Muscle of leg (tissue), 11 donors: ENCODE measurements around the gene CIB1. TPM values are rescaled to one million over a fixed set of nuclear protein-coding genes. Genes with fewer than 3 reads are reported as not detected.

Source experiments
- DNase-seq: peaks from one replicate; pipeline ENCODE4 v3.0.0; 2013
- H3K27ac ChIP-seq: one replicate; pipeline ENCODE4 v1.5.1; 2013; ENCODE audit warnings: mild to moderate bottlenecking, low read length, control low read depth
- H3K27me3 ChIP-seq: one replicate; pipeline ENCODE4 v1.6.1; 2013; ENCODE audit warnings: low read length; ENCODE audit not compliant: control insufficient read depth, insufficient read depth
- H3K36me3 ChIP-seq: one replicate; pipeline ENCODE4 v1.6.1; 2013; ENCODE audit warnings: low read length; ENCODE audit not compliant: control insufficient read depth, insufficient read depth
- H3K4me1 ChIP-seq: one replicate; pipeline ENCODE4 v1.6.1; 2013; ENCODE audit warnings: low read length; ENCODE audit not compliant: control insufficient read depth, insufficient read depth
- H3K4me3 ChIP-seq: one replicate; pipeline ENCODE4 v1.5.1; 2013; ENCODE audit warnings: low read length, control low read depth
- H3K9me3 ChIP-seq: replicated peaks from 2 replicates; pipeline ENCODE4 v1.6.1; 2013; ENCODE audit warnings: low read depth, low read length; ENCODE audit not compliant: control insufficient read depth
- WGBS: methylation state at CpG from one replicate; pipeline ENCODE4 v1.1.5; 2013; ENCODE audit warnings: missing lambda C conversion rate; ENCODE audit not compliant: insufficient coverage; 5-methylcytosine and 5-hydroxymethylcytosine counted together
- polyA plus RNA-seq, 8 donors: library from polyadenylated mRNA; unstranded; fragments of 120-200 nt; gene quantifications; one replicate each; pipeline versions ENCODE4 v1.2.1 to v1.2.3, GENCODE V29; 2013; ENCODE audit warnings: inconsistent platforms in 1 of 8, low replicate concordance in 1 of 8; ENCODE audit not compliant: insufficient read length in 8 of 8, insufficient read depth in 1 of 8
- total RNA-seq: library from RNA; stranded (reverse); fragments of 120-200 nt; gene quantifications from one replicate; pipeline ENCODE4 v1.2.4, GENCODE V29; 2013

CIB1 gene
- total and polyA plus RNA-seq, 9 donors, result 13.2 to 28.0 (median 24.5) TPM

- no peak overlapping the region for H3K4me3 ChIP-seq
- no peaks in the 10 kb centered on the region for H3K9me3 ChIP-seq
- no peaks in the 10 kb centered on the region for H3K27me3 ChIP-seq
- DNase-seq, result no peak
- no peak overlapping the region for H3K27ac ChIP-seq
- WGBS, result 70% methylated on average over 8 of the region's 9 CpGs
- no peaks in the 10 kb centered on the region for H3K36me3 ChIP-seq
- peaks cover 5% of the 10 kb centered on the region for H3K4me1 ChIP-seq
These were observed 24.1 kb downstream of the CIB1 start for GRCh38 chr15:90209591-90209990.

- Histone ChIP-seq H3K27ac (no peak overlapping the region), H3K9me3 (no peaks in the 10 kb centered on the region), H3K4me1 (peaks cover 8% of the 10 kb centered on the region), H3K4me3 (no peak overlapping the region), H3K36me3 (no peaks in the 10 kb centered on the region), H3K27me3 (no peaks in the 10 kb centered on the region)
- no peak for DNase-seq
- 88% methylated on average over 5 of the region's 6 CpGs for WGBS
These were observed 25.4 kb downstream of the CIB1 start for GRCh38 chr15:90208356-90208755.

- no peaks in the 10 kb centered on the region for H3K36me3 ChIP-seq
- 94% methylated on average over 3 of the region's 6 CpGs for WGBS
- no peak overlapping the region for H3K4me3 ChIP-seq
- H3K27me3 ChIP-seq, result no peaks in the 10 kb centered on the region
- H3K4me1 ChIP-seq, result peaks cover 14% of the 10 kb centered on the region
- H3K9me3 ChIP-seq, result no peaks in the 10 kb centered on the region
- no peak overlapping the region for H3K27ac ChIP-seq
- DNase-seq, result no peak
These were observed 26.5 kb downstream of the CIB1 start for GRCh38 chr15:90207252-90207651.

GRCh38 chr15:90205886-90206285 is 27.9 kb downstream of the CIB1 start:
- Histone ChIP-seq H3K9me3 (no peaks in the 10 kb centered on the region), H3K4me1 (peaks cover 21% of the 10 kb centered on the region)
- 90% methylated on average over 4 of the region's 5 CpGs for WGBS

GRCh38 chr15:90205050-90205848 is 28.5 kb downstream of the CIB1 start:
- H3K27me3 ChIP-seq, result peaks cover 5% of the 10 kb centered on the region
- no peak overlapping the region for H3K27ac ChIP-seq
- no peak overlapping the region for H3K4me3 ChIP-seq
- DNase-seq, result no peak
- no peaks in the 10 kb centered on the region for H3K36me3 ChIP-seq
- H3K4me1 ChIP-seq, result peaks cover 24% of the 10 kb centered on the region
- WGBS, result 73% methylated on average over 8 of the region's 10 CpGs
- H3K9me3 ChIP-seq, result no peaks in the 10 kb centered on the region

More at GRCh38 chr15:90205886-90206285, 27.9 kb downstream of the CIB1 start:
- Histone ChIP-seq H3K4me3 (no peak overlapping the region), H3K27me3 (peaks cover 5% of the 10 kb centered on the region), H3K36me3 (no peaks in the 10 kb centered on the region), H3K27ac (no peak overlapping the region)
- DNase-seq, result no peak

- 65% methylated on average over 4 of the region's 8 CpGs for WGBS
- no peaks in the 10 kb centered on the region for H3K36me3 ChIP-seq
- peaks cover 24% of the 10 kb centered on the region for H3K4me1 ChIP-seq
- H3K9me3 ChIP-seq, result no peaks in the 10 kb centered on the region
- DNase-seq, result no peak
- no peak overlapping the region for H3K27ac ChIP-seq
- H3K4me3 ChIP-seq, result no peak overlapping the region
- H3K27me3 ChIP-seq, result peaks cover 5% of the 10 kb centered on the region
These were observed 29.8 kb downstream of the CIB1 start for GRCh38 chr15:90203922-90204321.

GRCh38 chr15:90203473-90203872 is 30.3 kb downstream of the CIB1 start:
- 96% methylated on average over 7 of the region's 7 CpGs for WGBS
- H3K4me1 ChIP-seq, result peaks cover 24% of the 10 kb centered on the region
- no peaks in the 10 kb centered on the region for H3K36me3 ChIP-seq
- no peak for DNase-seq
- no peak overlapping the region for H3K27ac ChIP-seq
- no peak overlapping the region for H3K4me3 ChIP-seq
- H3K9me3 ChIP-seq, result no peaks in the 10 kb centered on the region
- peaks cover 5% of the 10 kb centered on the region for H3K27me3 ChIP-seq

GRCh38 chr15:90202929-90203328 is 30.8 kb downstream of the CIB1 start:
- Histone ChIP-seq H3K4me1 (peaks cover 24% of the 10 kb centered on the region), H3K4me3 (no peak overlapping the region), H3K27ac (no peak overlapping the region)

GRCh38 chr15:90201944-90202375 is 31.8 kb downstream of the CIB1 start:
- Histone ChIP-seq H3K27me3 (peaks cover 5% of the 10 kb centered on the region), H3K27ac (no peak overlapping the region), H3K4me1 (peaks cover 24% of the 10 kb centered on the region), H3K4me3 (peak overlapping the region; percentile 68), H3K9me3 (no peaks in the 10 kb centered on the region), H3K36me3 (no peaks in the 10 kb centered on the region)
- WGBS, result 4% methylated on average over 25 of the region's 25 CpGs
- no peak for DNase-seq

More at GRCh38 chr15:90202929-90203328, 30.8 kb downstream of the CIB1 start:
- no peak for DNase-seq
- Histone ChIP-seq H3K9me3 (no peaks in the 10 kb centered on the region), H3K27me3 (peaks cover 5% of the 10 kb centered on the region), H3K36me3 (no peaks in the 10 kb centered on the region)
- WGBS, result 80% methylated on average over 2 of the region's 4 CpGs

GRCh38 chr15:90201130-90201943 is 32.4 kb downstream of the CIB1 start, which contains the start of gene SEMA4B:
Gene SEMA4B (plus strand): TSS chr15:90201330. CDS start chr15:90201579, 249 bp downstream.
- Histone ChIP-seq H3K9me3 (no peaks in the 10 kb centered on the region), H3K27ac (no peak within 1 kb of the TSS), H3K27me3 (peaks cover 5% of the 10 kb centered on the region), H3K4me1 (peaks cover 24% of the 10 kb centered on the region), H3K4me3 (peak within 1 kb of the TSS; percentile 68), H3K36me3 (no peaks in the 10 kb centered on the region)
- under 1% methylated on average over 79 of the region's 88 CpGs for WGBS
- DNase-seq, result peak; percentile 83
